GM21619 (cell line): ENCODE measurements around the gene RBM15B.

ENCODE experiments used
- ATAC-seq: cut with Tn5 transposase; IDR thresholded peaks from one replicate; pipeline ENCODE4 v1.9.1; 2021; ENCODE audit not compliant: unreplicated experiment

The RBM15B gene

DNA sequence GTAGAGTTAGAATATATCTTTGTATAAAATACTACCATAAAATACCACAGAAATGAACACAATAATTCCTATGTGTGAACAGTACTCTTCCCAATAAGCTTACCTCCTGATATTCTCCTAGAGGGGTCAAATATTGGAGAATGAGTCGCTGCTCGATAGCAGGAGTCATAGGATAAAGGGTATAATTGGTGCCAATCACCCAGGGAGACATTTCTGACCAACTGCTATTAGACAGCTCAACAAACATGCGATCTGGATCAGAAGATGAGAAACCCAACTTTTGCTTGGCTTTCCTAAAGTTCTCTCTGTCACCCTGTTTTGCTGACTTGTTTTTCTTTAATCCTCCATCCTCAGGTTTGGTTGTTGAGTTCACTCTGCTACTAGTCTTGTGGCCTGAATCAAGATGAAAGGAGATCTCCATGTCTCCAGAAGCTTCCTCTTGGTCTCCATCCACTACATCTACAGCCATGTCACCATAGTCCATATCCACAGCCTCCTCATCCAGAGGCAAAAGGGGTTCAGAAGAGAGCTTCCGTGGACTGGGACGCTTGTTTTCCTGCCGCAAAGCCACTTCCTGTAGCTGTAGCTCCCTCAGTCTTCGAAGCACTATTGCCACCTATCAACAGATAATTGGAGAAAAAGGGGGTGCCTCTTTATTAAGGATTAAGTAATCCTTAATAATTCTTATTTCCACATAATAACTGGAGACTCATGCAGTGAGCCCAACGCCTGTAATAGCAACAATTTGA is 50.4 kb downstream of the RBM15B start:
- no peak for ATAC-seq

DNA sequence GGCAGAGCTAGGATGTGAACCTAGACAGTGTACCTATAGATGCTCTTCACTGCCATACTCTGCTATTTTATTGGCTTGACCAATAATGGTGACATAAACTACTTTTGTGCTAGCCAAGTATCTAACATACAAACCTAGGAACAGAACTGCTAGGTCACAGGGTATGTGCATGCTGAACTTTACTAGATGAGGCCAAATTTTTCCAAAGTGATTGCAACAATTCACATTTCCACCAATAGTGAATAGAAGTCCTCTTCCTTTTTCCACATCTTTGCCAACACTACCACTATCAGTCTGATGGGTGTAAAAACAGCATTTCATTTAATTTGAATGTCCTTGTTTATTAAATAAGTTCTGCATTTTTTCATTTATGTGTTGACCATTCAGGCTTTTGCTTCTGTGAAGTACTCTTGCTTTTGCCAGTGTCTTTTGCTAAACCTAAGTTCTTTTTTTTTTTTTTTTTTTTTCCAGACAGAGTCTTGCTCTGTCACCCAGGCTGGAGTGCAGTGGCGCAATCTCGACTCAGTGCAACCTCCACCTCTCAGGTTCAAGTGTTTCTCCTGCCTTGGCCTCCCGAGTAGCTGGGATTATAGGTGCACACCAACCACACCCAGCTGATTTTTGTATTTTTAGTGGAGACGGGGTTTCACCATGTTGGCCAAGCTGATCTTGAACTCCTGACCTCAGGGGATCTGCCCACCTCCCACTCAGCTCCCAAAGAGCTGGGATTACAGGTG is 54.6 kb downstream of the RBM15B start:
- no peak for ATAC-seq
